ENCODE data around the gene LMO3. TPM values are rescaled to one million over a fixed set of nuclear protein-coding genes. Genes with fewer than 3 reads are reported as not detected.
A peak's percentile ranks its signal among the peaks of the same experiment; 100 is the strongest.

LMO3 gene
- total RNA-seq (12.7 TPM), polyA plus RNA-seq (61.9 TPM)
- long read RNA-seq, donor 1 = 0 reads
- long read RNA-seq, donor 2 = 0 reads
- long read RNA-seq, donor 3, partial matches to known transcripts = 0 of 2 reads
- long read RNA-seq, donor 3, other reads (novel, unspliced or antisense) = 0 of 2 reads
- long read RNA-seq, donor 4 = 0 reads
- long read RNA-seq, donor 5, partial matches to known transcripts = 0 of 3 reads
- long read RNA-seq, donor 5, other reads (novel, unspliced or antisense) = 0 of 3 reads
- long read RNA-seq, donor 6, partial matches to known transcripts = 11 of 16 reads
- long read RNA-seq, donor 6, other reads (novel, unspliced or antisense) = 0 of 16 reads
- long read RNA-seq, donor 7, partial matches to known transcripts = 0 of 3 reads
- long read RNA-seq, donor 7, other reads (novel, unspliced or antisense) = 0 of 3 reads
- long read RNA-seq, donor 8, partial matches to known transcripts = 0 of 1 reads
- long read RNA-seq, donor 8, other reads (novel, unspliced or antisense) = 0 of 1 reads
- long read RNA-seq, donor 9, partial matches to known transcripts = 0 of 1 reads
- long read RNA-seq, donor 9, other reads (novel, unspliced or antisense) = 0 of 1 reads
- long read RNA-seq, donor 10 = 0 reads

- WGBS = 3% methylated on average over 2 of the region's 2 CpGs
- peak within 1 kb of the TSS; percentile 46 to 58 for H3K27ac ChIP-seq (ENCODE audit: low read depth in 1 of 2, low read length in 1 of 2)
- H3K27me3 ChIP-seq (ENCODE audit: control insufficient read depth in 2 of 2, insufficient read depth in 1 of 2, low read length in 1 of 2) = peaks cover 14 to 47% of the 10 kb centered on the region in 2 donors
These were observed at the start of gene LMO3 for GRCh38 chr12:16606117-16606200. Gene LMO3 (minus strand): TSS chr12:16606162. CDS start chr12:16600860, 5,302 bp downstream.

GRCh38 chr12:16636435-16637055, 30.6 kb upstream of the LMO3 start:
- Histone ChIP-seq H3K4me3 (ENCODE audit: low read length in 2 of 2) (no peak overlapping the region), H3K36me3 (ENCODE audit: control insufficient read depth in 2 of 2, insufficient read depth in 2 of 2, low read length in 1 of 2) (no peaks in the 10 kb centered on the region), H3K9me3 (ENCODE audit: control insufficient read depth in 2 of 2, insufficient read depth in 1 of 2, low read length in 1 of 2) (peaks cover 0 to 5% of the 10 kb centered on the region in 2 donors), H3K27ac (ENCODE audit: low read depth in 1 of 2, low read length in 1 of 2) (no peak overlapping the region), H3K27me3 (ENCODE audit: control insufficient read depth in 2 of 2, insufficient read depth in 1 of 2, low read length in 1 of 2) (no peaks in the 10 kb centered on the region), H3K4me1 (ENCODE audit: control insufficient read depth in 2 of 2, insufficient read depth in 2 of 2, low read length in 2 of 2) (no peaks in the 10 kb centered on the region)
- WGBS = 91% methylated on average over 2 of the region's 2 CpGs
- no peak for DNase-seq (ENCODE audit: low read depth in 6 of 9, low spot score in 9 of 9)

More at GRCh38 chr12:16606117-16606200, at the start of gene LMO3:
- Histone ChIP-seq H3K36me3 (ENCODE audit: control insufficient read depth in 2 of 2, insufficient read depth in 2 of 2, low read length in 1 of 2) (no peaks in the 10 kb centered on the region), H3K4me3 (ENCODE audit: low read length in 2 of 2) (peak within 1 kb of the TSS; percentile 30 to 32), H3K4me1 (ENCODE audit: control insufficient read depth in 2 of 2, insufficient read depth in 2 of 2, low read length in 2 of 2) (no peaks in the 10 kb centered on the region), H3K9me3 (ENCODE audit: control insufficient read depth in 2 of 2, insufficient read depth in 1 of 2, low read length in 1 of 2) (no peaks in the 10 kb centered on the region)
- DNase-seq (ENCODE audit: low read depth in 6 of 9, low spot score in 9 of 9) = no peak

GRCh38 chr12:16634786-16635185, 28.8 kb upstream of the LMO3 start:
- Histone ChIP-seq H3K27me3 (ENCODE audit: control insufficient read depth in 2 of 2, insufficient read depth in 1 of 2, low read length in 1 of 2) (no peaks in the 10 kb centered on the region), H3K27ac (ENCODE audit: low read depth in 1 of 2, low read length in 1 of 2) (no peak overlapping the region), H3K9me3 (ENCODE audit: control insufficient read depth in 2 of 2, insufficient read depth in 1 of 2, low read length in 1 of 2) (no peaks in the 10 kb centered on the region), H3K36me3 (ENCODE audit: control insufficient read depth in 2 of 2, insufficient read depth in 2 of 2, low read length in 1 of 2) (no peaks in the 10 kb centered on the region), H3K4me3 (ENCODE audit: low read length in 2 of 2) (no peak overlapping the region), H3K4me1 (ENCODE audit: control insufficient read depth in 2 of 2, insufficient read depth in 2 of 2, low read length in 2 of 2) (no peaks in the 10 kb centered on the region)
- WGBS = 80% methylated on average over 1 of the region's 1 CpG
- no peak for DNase-seq (ENCODE audit: low read depth in 6 of 9, low spot score in 9 of 9)

- no peak for DNase-seq (ENCODE audit: low read depth in 6 of 9, low spot score in 9 of 9)
- 78% methylated on average over 1 of the region's 1 CpG for WGBS
- H3K4me1 ChIP-seq (ENCODE audit: control insufficient read depth in 2 of 2, insufficient read depth in 2 of 2, low read length in 2 of 2) = no peaks in the 10 kb centered on the region
These were observed 21.0 kb upstream of the LMO3 start for GRCh38 chr12:16626991-16627390.

GRCh38 chr12:16622338-16622737, 16.4 kb upstream of the LMO3 start:
- Histone ChIP-seq H3K4me1 (ENCODE audit: control insufficient read depth in 2 of 2, insufficient read depth in 2 of 2, low read length in 2 of 2) (no peaks in the 10 kb centered on the region), H3K27me3 (ENCODE audit: control insufficient read depth in 2 of 2, insufficient read depth in 1 of 2, low read length in 1 of 2) (no peaks in the 10 kb centered on the region), H3K27ac (ENCODE audit: low read depth in 1 of 2, low read length in 1 of 2) (no peak overlapping the region), H3K4me3 (ENCODE audit: low read length in 2 of 2) (no peak overlapping the region), H3K36me3 (ENCODE audit: control insufficient read depth in 2 of 2, insufficient read depth in 2 of 2, low read length in 1 of 2) (no peaks in the 10 kb centered on the region), H3K9me3 (ENCODE audit: control insufficient read depth in 2 of 2, insufficient read depth in 1 of 2, low read length in 1 of 2) (no peaks in the 10 kb centered on the region)
- DNase-seq (ENCODE audit: low read depth in 6 of 9, low spot score in 9 of 9) = no peak
- WGBS = 88% methylated on average over 2 of the region's 2 CpGs

More at GRCh38 chr12:16626991-16627390, 21.0 kb upstream of the LMO3 start:
- Histone ChIP-seq H3K4me3 (ENCODE audit: low read length in 2 of 2) (no peak overlapping the region), H3K9me3 (ENCODE audit: control insufficient read depth in 2 of 2, insufficient read depth in 1 of 2, low read length in 1 of 2) (no peaks in the 10 kb centered on the region), H3K27ac (ENCODE audit: low read depth in 1 of 2, low read length in 1 of 2) (no peak overlapping the region), H3K27me3 (ENCODE audit: control insufficient read depth in 2 of 2, insufficient read depth in 1 of 2, low read length in 1 of 2) (no peaks in the 10 kb centered on the region), H3K36me3 (ENCODE audit: control insufficient read depth in 2 of 2, insufficient read depth in 2 of 2, low read length in 1 of 2) (no peaks in the 10 kb centered on the region)

GRCh38 chr12:16619537-16619936, 13.6 kb upstream of the LMO3 start:
- DNase-seq (ENCODE audit: low read depth in 6 of 9, low spot score in 9 of 9) = no peak
- Histone ChIP-seq H3K27me3 (ENCODE audit: control insufficient read depth in 2 of 2, insufficient read depth in 1 of 2, low read length in 1 of 2) (no peaks in the 10 kb centered on the region), H3K4me1 (ENCODE audit: control insufficient read depth in 2 of 2, insufficient read depth in 2 of 2, low read length in 2 of 2) (no peaks in the 10 kb centered on the region), H3K27ac (ENCODE audit: low read depth in 1 of 2, low read length in 1 of 2) (no peak overlapping the region), H3K9me3 (ENCODE audit: control insufficient read depth in 2 of 2, insufficient read depth in 1 of 2, low read length in 1 of 2) (no peaks in the 10 kb centered on the region), H3K4me3 (ENCODE audit: low read length in 2 of 2) (no peak overlapping the region), H3K36me3 (ENCODE audit: control insufficient read depth in 2 of 2, insufficient read depth in 2 of 2, low read length in 1 of 2) (no peaks in the 10 kb centered on the region)

GRCh38 chr12:16618256-16618655, 12.3 kb upstream of the LMO3 start:
- no peaks in the 10 kb centered on the region for H3K9me3 ChIP-seq (ENCODE audit: control insufficient read depth in 2 of 2, insufficient read depth in 1 of 2, low read length in 1 of 2)
- DNase-seq (ENCODE audit: low read depth in 6 of 9, low spot score in 9 of 9) = no peak
- no peaks in the 10 kb centered on the region for H3K4me1 ChIP-seq (ENCODE audit: control insufficient read depth in 2 of 2, insufficient read depth in 2 of 2, low read length in 2 of 2)
- no peak overlapping the region for H3K27ac ChIP-seq (ENCODE audit: low read depth in 1 of 2, low read length in 1 of 2)
- 68% methylated on average over 1 of the region's 1 CpG for WGBS
- no peak overlapping the region for H3K4me3 ChIP-seq (ENCODE audit: low read length in 2 of 2)
- H3K36me3 ChIP-seq (ENCODE audit: control insufficient read depth in 2 of 2, insufficient read depth in 2 of 2, low read length in 1 of 2) = no peaks in the 10 kb centered on the region
- H3K27me3 ChIP-seq (ENCODE audit: control insufficient read depth in 2 of 2, insufficient read depth in 1 of 2, low read length in 1 of 2) = no peaks in the 10 kb centered on the region

GRCh38 chr12:16613199-16613598, 7.2 kb upstream of the LMO3 start:
- Histone ChIP-seq H3K4me3 (ENCODE audit: low read length in 2 of 2) (no peak overlapping the region), H3K27ac (ENCODE audit: low read depth in 1 of 2, low read length in 1 of 2) (no peak overlapping the region), H3K27me3 (ENCODE audit: control insufficient read depth in 2 of 2, insufficient read depth in 1 of 2, low read length in 1 of 2) (peaks cover 0 to 8% of the 10 kb centered on the region in 2 donors), H3K9me3 (ENCODE audit: control insufficient read depth in 2 of 2, insufficient read depth in 1 of 2, low read length in 1 of 2) (no peaks in the 10 kb centered on the region), H3K36me3 (ENCODE audit: control insufficient read depth in 2 of 2, insufficient read depth in 2 of 2, low read length in 1 of 2) (no peaks in the 10 kb centered on the region), H3K4me1 (ENCODE audit: control insufficient read depth in 2 of 2, insufficient read depth in 2 of 2, low read length in 2 of 2) (no peaks in the 10 kb centered on the region)
- no peak for DNase-seq (ENCODE audit: low read depth in 6 of 9, low spot score in 9 of 9)

GRCh38 chr12:16612647-16613046, 6.7 kb upstream of the LMO3 start:
- H3K4me3 ChIP-seq (ENCODE audit: low read length in 2 of 2) = no peak overlapping the region
- no peak overlapping the region for H3K27ac ChIP-seq (ENCODE audit: low read depth in 1 of 2, low read length in 1 of 2)
- no peaks in the 10 kb centered on the region for H3K36me3 ChIP-seq (ENCODE audit: control insufficient read depth in 2 of 2, insufficient read depth in 2 of 2, low read length in 1 of 2)
- no peaks in the 10 kb centered on the region for H3K4me1 ChIP-seq (ENCODE audit: control insufficient read depth in 2 of 2, insufficient read depth in 2 of 2, low read length in 2 of 2)
- H3K27me3 ChIP-seq (ENCODE audit: control insufficient read depth in 2 of 2, insufficient read depth in 1 of 2, low read length in 1 of 2) = peaks cover 0 to 12% of the 10 kb centered on the region in 2 donors
- DNase-seq (ENCODE audit: low read depth in 6 of 9, low spot score in 9 of 9) = no peak
- H3K9me3 ChIP-seq (ENCODE audit: control insufficient read depth in 2 of 2, insufficient read depth in 1 of 2, low read length in 1 of 2) = no peaks in the 10 kb centered on the region

Measured in thymus (tissue), 14 donors.